22Rv1 (cell line): ENCODE data around the gene GDPD5.

Experiments used
- CTCF ChIP-seq: fragments of 450-650 bp; IDR thresholded peaks from 2 replicates; pipeline ENCODE4 v1.5.1; 2017; ENCODE audit warnings: mild to moderate bottlenecking
- ZFX ChIP-seq: fragments of 450-650 bp; IDR thresholded peaks from 2 replicates; pipeline ENCODE4 v1.6.1; 2017; ENCODE audit warnings: antibody characterized with exemption, borderline replicate concordance

- TF ChIP-seq CTCF (no peak), ZFX (no peak)
Observed at GRCh38 chr11:75562048-75562835, 36.5 kb upstream of the GDPD5 start, which contains the start of gene SERPINH1.
